DMS153 treated with DMSO at 0.1 percent for 48 hours (cell line): ENCODE results near the gene RAB34.
"Not testable (repeated sequence)": the region's sequence is repeated elsewhere in the genome, so short reads cannot be mapped to it uniquely, and the experiment has no call there.

Source experiments
- DNase-seq: peaks from one replicate; lab custom pipeline; 2025; ENCODE audit not compliant: unreplicated experiment; lab: John Stamatoyannopoulos, UW

RAB34 gene

DNA sequence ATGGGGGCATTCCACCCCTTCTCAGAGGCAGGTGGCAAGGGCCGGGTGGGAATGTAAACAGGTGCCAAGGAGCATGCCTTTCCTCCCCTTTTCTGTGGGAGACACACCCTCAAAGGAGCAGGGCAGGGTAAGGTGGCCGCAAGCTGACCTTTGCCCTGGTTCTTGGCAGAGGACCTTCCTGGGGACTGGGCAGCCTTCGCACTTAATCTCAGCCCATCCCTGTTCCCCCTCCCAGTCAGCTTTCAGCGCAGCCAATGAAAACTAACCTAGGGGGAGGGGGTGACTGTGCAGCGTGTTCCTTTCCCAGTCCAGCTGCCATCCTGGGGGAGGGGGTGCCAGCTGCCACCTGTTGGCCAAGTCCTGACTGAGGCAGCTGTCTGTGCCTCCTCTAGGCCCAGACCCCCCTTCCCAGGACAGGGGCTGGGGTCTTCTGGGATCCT, 29.0 kb upstream of the RAB34 start:
- DNase-seq = no peak

DNA sequence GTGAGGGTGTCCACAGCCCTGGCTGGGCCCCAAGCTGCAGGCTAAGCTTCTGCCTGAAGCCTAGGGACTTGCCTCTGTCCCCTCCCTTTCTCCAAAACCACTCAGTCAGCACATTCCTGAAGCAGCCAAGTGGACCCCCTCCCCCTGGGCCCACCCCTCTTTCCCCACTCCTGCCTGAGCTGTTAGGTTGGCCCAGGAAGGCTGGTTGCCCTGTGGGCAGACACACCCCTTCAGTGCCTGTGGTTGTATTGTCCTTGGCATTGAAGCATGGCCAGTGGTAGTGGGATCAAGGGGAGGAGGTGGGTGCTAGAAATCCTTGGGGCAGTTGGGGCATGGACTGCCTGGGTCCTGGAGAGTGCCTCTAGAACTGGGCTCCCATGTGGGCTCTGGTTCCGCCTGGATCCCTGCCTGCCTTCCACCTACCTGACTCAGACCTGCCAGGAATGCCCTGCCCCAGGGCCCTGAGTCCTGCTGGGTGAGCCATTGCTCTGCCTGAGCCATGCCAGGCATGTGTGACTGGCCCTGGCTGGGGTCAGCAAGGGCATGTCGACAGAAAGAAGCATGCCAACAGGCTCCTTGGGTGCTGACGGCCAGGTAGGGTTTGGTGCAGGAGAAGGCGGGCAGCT, 28.2 kb upstream of the RAB34 start:
- DNase-seq = no peak

DNA sequence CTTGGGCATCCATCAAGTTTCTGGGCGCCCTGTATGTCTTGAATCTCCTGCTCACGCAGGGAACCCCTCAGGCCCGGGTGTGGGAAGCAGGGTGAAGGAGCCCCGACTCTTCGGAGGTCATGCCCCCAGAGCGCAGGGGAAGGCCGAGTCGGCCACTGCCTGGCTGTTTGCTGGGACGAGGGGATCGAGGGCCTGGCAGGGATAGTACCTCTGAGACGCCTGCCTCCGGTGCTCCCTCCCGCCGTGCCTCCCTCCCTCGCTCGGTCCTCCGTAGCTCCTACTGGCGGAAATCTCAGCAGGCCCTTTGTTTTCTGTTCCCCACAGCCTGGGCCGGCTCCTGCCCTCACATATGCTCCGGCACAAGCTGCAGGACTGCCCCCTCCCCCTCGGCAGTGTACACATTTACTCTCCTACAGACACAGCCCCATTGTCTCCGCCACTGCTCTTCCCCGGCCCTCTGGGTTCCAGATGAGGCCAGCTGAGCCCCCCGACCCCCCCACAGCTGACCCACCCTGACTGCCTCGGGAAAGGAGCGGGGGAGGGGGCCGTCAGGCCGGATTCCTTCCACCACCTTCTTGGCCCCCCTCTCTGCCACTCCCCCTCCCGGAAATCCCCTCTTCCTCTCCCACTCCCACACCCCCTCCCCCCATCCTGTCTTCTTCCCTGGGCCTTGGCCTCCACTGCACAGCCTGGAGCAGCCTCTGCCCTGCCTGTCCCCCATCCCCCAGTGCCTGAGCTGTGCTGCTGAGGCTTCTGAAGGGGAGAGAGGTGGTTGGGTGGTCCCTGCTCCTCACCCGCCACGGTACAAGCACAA, 27.5 kb upstream of the RAB34 start:
- peak; percentile 26 for DNase-seq

DNA sequence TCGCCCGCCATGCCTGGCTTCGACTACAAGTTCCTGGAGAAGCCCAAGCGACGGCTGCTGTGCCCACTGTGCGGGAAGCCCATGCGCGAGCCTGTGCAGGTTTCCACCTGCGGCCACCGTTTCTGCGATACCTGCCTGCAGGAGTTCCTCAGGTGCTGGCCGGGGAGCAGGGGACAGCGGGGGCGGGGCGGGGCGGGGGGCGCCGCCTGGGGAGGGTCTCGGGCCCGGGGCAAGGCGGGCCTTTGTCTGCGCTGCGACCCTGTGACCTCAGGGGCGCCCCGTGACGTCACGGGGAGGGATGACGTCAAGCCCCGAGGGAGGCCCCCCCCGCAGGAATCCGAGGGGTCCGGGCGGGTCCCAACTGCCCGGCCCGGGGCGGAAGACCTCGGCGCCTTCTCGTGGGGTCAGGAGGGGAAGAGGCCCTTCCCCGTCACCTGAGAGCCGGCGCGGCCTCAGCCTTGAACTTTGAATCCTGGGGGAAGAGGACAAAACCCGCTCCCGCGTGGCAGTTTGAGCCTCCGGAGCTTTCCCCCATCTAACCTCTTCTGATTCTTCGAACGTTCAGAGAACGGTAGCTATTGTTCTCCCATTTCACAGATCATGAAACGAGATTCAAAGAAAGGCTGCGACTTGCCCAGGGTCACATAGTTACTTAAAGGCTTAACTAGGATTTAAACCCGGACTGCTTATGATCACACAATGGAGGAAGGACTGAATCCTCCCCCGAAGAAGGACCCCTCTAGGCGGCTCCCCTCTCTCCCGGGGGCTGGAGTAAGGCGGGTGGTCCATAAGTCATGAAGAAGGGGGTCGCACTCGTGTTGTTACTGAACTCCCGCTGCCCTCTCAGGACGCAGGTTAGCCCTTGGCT, 26.7 kb upstream of the RAB34 start:
- DNase-seq = no peak

DNA sequence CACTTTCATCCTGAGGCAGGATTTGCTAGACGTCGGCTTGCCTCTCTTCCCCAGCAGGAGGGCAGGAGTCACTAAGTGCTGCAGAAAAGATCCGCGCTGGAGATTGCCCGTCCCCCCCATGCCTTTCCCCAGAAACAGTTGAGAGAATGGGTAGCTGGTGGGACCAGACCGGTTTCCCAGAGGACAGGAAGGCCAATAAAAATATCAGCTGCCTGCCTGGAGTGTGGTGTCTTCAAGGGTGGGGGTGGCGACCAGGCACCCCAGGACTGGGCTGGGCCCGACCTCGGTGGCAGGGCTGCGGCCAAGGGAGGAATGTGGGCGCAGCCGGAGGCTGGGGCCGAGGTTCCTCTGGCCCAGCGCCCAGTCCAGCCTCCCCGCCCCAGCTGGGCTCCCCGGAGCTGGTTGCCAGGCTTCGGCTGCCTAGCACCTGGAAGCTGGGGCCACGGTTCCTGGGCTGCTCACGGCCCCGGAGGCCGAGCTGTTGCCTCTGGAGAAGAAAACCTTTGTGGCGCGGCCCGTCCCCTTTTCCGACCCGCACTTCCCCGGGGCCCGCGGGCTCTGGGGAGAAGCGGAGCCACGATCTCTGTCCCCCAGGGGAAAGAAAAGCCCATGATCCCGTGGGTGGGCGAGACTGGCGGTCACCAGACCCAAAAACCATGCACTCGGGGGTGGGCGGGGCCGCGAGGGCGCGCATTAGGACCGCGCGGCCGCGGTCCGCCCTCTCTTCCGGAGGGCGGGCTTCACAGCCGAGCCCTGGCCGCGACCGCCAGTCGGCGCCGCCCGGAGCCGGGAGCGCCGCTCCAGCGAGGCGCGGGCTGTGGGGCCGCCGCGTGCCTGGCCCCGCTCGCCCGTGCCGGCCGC, 25.8 kb upstream of the RAB34 start, which contains the start of gene TRAF4:
Gene TRAF4 (plus strand): TSS at position 769 of the 861 bp plus-strand sequence. CDS start 102 bp downstream, outside the sequence.
- DNase-seq = peak; percentile 92

DNA sequence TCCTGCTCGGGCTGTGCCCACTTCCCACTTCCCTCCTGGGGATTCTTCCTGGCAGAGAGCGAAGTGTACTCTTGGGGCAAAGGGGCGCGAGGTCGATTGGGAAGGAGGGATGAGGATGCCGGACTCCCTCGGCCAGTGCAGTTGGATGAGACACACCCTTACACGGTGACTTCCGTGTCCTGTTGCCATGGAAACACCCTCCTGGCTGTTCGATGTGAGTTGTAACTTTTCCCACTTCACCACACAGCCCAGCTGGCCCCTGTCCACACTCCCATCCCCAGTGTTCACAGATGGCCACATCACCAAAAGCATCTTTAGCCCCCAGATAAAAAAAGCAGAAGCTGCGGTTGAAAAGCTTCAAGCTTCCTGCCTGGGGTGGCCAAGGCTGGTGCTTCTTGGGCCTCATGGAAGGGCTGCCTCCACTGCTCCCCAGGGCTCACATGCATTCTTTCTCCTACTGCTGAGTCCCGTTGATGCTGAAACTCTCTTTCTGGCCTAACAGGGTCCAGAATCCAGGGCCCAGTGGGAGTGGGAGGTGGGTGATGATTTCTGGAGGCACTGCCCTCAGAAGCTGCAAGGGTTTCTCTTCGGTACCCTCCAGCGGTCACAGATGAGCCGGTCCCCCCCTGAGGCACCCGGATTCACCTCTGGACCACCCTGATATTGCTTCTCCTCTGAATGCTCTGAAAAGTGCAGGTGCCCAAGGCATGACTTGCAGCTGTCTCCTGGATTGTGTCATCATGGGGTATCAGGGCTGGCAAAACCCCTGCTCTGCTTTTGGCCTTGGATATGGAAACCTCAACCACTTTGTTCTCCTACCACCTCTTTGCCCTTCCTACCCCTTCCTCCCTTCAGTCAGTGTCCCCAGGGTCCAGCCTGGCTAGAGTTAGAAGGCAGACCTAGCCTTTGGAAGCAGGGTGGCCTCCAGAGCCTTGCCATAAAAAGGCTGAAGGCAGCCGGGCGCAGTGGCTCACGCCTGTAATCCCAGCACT, 24.0 kb upstream of the RAB34 start:
- no peak for DNase-seq

DNA sequence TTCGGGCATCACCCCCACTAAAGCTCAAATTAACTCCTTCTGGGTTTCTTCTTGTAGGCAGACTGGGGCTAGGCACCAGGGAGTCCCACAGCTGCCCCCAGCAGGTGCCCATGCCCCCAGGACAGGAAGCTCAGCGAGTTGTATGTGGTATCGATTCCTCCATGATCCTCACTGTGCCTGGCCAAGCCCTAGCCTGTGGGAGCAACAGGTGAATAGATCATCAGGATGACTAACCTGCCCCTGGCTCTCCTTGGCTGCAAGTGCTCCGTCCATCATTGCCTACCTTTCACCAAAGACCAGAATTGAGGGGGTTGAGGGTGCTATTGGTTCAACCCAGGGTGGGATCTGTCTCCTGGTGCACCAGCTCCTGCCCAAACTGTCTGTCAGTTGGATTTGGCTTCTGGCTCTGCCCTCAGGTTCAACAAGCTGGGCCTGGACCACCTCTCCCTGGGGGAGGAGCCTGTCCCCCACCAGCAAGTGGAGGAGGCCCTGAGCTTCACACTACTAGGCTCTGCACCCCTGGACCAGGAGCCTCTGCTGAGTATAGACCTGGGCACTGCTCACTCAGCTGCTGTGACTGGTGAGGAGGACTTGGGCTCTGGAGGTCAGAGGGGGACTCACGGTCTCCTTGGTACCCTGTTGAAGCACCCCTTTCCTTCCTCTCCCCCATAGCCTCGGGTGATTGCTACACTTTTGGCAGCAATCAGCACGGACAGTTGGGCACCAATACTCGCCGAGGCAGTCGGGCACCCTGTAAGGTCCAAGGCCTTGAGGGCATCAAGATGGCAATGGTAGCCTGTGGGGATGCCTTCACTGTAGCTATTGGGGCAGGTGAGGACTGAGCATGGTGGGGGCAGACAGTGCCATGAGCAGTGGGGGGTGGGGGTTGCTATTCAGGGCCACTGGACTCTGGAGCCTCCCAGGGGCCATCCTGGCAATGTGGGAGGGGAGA, 23.0 kb upstream of the RAB34 start:
- no peak for DNase-seq

DNA sequence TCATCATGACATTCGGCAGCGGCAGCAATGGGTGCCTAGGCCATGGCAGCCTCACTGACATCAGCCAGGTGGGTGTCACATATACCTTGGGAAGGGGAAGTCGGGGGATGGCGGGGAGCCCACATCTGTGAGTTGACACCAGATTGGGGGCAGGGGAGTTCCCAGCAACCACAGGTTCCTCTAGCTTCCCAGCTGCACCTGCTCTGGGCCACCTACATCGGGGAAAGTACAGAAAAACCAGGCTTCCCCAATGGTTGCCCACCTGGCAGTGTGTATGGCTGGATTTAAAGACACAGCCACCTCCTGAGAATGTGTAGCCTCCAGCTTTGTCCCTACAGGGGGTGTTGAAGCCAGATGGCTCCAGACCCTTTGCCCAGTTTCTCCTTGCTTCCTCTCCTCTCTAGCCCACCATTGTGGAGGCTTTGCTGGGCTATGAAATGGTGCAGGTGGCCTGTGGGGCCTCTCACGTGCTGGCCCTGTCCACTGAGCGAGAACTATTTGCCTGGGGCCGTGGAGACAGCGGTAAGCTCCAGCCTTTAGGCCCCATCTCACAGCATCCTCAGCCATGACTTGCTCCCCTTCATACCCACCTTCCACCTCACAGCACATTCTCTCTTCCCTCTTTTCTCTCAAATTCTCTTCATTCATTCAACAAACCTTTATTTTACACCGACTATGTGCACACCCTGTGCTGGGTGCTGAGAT, 21.2 kb upstream of the RAB34 start:
- no peak for DNase-seq

DNA sequence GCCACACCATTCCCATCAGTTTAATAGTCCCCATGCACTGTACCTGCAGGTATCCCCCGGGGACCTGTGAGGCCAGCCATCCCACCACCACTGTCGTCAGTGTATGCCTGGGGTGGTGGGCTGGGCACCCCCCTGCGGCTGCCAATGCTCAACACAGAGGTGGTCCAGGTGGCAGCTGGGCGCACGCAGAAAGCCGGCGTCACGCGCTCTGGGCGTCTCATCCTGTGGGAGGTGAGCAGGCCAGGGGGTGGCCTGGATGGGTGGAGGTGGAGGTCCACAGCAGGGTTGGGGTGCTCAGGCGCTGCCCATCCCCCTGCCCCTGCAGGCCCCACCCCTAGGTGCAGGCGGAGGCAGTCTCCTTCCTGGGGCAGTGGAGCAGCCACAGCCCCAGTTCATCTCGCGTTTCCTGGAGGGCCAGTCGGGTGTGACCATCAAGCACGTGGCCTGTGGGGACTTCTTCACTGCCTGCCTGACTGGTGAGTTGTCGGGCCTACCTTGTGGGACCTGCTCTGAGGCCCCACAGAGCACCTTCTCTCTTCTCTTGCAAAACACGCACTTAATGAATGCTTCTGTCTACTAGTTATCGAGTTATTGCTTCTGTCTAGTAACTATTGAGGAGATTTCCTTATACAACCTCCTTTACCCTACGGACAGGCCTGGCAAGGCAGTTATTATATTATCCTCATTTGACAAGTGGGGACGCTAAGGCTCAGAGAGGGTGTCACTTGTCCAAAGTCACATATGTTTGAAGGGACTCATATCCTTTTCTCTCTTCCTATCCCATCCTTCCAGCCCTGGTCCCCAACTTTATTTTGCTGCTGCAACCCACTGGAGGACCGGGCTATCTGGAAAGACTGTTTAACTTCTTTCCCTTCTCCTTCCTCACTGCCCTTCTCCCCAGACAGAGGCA, 20.4 kb upstream of the RAB34 start:
- DNase-seq = no peak

DNA sequence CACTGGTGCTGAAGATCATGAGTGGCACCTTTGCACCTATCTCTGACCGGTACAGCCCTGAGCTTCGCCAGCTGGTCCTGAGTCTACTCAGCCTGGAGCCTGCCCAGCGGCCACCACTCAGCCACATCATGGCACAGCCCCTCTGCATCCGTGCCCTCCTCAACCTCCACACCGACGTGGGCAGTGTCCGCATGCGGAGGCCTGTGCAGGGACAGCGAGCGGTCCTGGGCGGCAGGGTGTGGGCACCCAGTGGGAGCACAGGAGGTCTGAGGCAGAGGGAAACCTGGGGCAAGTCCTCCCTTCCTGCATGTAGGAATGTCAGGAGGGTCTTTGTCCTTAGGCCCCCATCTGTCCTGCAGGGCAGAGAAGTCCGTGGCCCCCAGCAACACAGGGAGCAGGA, 19.6 kb upstream of the RAB34 start:
- DNase-seq = no peak

DNA sequence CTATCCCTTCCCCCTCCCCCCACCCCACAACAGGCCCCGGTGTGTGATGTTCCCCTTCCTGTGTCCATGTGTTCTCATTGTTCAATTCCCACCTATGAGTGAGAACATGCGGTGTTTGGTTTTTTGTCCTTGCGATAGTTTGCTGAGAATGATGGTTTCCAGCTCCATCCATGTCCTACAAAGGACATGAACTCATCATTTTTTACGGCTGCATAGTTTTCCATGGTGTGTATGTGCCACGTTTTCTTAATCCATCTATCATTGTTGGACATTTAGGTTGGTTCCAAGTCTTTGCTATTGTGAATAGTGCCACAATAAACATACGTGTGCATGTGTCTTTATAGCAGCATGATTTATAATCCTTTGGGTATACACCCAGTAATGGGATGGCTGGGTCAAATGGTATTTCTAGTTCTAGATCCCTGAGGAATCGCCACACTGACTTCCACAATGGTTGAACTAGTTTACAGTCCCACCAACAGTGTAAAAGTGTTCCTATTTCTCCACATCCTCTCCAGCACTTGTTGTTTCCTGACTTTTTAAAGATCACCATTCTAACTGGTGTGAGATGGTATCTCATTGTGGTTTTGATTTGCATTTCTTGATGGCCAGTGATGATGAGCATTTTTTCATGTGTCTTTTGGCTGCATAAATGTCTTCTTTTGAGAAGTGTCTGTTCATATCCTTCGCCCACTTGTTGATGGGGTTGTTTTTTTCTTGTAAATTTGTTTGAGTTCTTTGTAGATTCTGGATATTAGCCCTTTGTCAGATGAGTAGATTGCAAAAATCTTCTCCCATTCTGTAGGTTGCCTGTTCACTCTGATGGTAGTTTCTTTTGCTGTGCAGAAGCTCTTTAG, 18.5 kb upstream of the RAB34 start:
- not testable (repeated sequence) for DNase-seq

DNA sequence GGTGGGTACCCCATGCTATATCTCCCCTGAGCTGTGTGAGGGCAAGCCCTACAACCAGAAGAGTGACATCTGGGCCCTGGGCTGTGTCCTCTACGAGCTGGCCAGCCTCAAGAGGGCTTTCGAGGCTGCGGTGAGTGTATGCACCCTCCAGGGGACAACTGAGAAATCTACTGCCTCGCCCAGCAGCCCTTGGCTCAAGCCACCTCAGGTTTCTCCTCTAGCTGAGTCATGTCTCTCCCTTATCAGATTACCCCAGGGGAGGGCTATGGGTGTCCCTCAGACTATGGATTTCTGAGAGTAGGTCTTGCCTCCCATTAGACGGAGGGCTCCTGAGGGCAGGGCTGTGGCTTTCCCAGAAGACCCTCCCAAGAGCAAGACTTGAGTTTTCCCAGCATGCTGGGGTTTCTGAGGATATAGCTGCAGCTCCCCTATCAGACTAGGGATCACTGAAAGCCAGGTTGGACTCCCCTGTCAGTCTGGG, 17.6 kb upstream of the RAB34 start:
- no peak for DNase-seq

DNA sequence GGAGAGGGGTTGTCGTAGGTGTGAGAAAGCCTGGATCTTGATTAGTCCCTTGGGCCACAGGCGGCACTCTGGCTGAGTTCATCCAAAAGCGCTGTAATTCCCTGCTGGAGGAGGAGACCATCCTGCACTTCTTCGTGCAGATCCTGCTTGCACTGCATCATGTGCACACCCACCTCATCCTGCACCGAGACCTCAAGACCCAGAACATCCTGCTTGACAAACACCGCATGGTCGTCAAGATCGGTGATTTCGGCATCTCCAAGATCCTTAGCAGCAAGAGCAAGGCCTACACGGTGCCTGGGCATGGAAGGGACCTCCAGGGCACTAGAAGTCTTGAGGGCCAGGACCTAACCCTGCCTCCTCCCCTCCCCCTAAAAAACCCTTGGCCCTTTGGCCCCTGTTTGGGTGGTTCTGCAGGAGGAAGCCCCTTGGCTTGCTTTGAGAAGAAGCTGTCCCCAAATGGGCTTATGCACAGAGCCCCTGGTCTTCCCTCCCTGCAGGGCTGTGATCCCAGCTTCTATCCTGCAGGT, 17.1 kb upstream of the RAB34 start:
- DNase-seq = no peak

DNA sequence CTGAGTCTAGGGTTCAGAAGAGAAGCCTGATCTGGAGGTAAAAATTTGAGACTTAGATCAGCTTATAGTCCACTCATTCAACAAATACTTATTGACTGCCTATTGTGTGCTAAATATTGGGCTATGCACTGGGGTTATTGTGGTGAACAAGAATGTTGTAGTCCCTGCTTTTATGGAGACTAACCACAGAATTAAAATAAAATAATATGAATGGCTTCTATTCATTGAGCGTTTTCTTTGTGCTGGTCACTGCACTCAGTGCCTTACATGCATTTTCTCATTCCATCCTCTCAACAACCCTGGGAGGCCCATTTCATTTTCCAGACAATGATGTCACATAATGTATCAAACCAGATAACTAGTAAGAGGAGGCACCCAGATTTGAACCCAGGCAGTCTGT, 15.7 kb upstream of the RAB34 start:
- no peak for DNase-seq

DNA sequence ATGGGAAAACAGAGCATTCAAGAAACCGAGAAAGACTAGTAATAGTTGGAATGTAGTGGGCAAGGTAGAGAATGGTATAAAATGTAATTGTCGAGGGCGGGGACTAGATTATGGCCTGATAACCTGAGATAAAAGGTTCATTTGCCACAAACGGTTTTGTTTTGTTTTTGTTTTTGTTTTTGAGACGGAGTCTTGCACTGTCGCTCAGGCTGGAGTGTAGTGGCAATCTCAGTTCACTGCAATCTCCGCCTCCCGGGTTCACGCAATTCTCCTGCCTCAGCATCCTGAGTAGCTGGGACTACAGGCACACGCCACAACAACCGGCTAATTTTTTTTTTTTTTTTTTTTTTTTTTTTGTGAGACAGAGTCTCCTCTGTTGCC, 12.3 kb upstream of the RAB34 start:
- DNase-seq = no peak
